Measurements from ENCODE around the gene PASK.

DNA sequence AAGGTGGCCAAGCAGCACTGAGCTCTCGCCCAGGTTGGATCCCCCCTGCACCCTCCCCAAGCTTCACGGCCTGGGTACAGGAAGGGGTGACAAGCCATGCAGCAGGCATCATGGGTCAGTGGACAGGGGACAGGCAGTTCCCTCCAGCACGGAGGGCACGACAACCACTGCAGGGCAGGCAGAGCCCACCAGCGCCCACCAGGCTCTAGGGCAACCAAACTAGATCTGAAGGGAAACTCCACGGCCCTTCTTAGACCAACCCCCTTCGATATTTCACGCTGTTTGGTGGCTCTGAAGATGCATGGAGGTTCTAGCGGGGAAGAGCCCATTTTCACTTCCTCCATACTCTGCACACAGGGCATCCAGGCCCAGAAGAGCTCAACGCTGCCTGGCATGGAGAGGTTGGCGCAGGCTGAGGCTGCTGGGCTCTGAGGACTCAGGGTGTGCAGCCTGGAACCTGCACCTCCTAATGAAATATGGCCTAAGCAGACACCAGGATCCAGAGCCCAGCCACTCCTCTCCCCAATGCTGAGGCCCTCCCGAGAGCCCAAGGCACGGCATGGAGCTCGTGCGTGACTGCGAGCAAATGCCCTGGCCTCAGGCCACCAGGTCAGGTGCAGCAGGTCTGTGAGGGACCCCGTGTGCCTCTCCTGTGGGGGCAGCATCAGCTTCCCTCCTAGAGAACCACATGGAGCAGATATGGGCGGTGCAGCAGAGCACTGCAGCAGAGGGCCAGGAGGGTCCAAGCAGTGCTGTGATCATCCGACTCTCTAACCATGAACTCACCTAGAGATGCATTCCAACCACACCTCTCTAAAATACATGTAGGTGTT, 38.4 kb downstream of the PASK start:
- TF ChIP-seq, protein P1, sequence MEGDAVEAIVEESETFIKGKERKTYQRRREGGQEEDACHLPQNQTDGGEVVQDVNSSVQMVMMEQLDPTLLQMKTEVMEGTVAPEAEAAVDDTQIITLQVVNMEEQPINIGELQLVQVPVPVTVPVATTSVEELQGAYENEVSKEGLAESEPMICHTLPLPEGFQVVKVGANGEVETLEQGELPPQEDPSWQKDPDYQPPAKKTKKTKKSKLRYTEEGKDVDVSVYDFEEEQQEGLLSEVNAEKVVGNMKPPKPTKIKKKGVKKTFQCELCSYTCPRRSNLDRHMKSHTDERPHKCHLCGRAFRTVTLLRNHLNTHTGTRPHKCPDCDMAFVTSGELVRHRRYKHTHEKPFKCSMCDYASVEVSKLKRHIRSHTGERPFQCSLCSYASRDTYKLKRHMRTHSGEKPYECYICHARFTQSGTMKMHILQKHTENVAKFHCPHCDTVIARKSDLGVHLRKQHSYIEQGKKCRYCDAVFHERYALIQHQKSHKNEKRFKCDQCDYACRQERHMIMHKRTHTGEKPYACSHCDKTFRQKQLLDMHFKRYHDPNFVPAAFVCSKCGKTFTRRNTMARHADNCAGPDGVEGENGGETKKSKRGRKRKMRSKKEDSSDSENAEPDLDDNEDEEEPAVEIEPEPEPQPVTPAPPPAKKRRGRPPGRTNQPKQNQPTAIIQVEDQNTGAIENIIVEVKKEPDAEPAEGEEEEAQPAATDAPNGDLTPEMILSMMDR (optimal IDR thresholded peaks at IDR 0.05 in 1 of 3, IDR thresholded peaks at IDR 0.05 in 1 of 3, conservative IDR thresholded peaks at IDR 0.05 in 1 of 3; ENCODE audit: extremely low read depth in 1 of 3, insufficient read depth in 2 of 3, low read length in 3 of 3), result no peak
- no peak for TF ChIP-seq EZH2 (IDR thresholded peaks at IDR 0.05; ENCODE audit: low read length)
